AG09309 (cell line): ENCODE data around the gene CRABP2.

Experiments
- DNase-seq: peaks from one replicate; pipeline ENCODE4 v3.0.0-alpha.2; 2010; ENCODE audit warnings: low read depth
- H3K4me3 ChIP-seq: 2 replicates; pipeline ENCODE4 v1.5.1; 2011; ENCODE audit warnings: mild to moderate bottlenecking, low read depth, low read length, moderate library complexity; ENCODE audit not compliant: control insufficient read depth
- TF ChIP-seq, protein P1 (sequence below): IDR thresholded peaks from 2 replicates; pipeline ENCODE4 v1.5.1; 2011; ENCODE audit warnings: mild to moderate bottlenecking, low read depth, low read length, inconsistent platforms; ENCODE audit not compliant: insufficient read depth, control insufficient read depth; ENCODE audit errors: missing control alignments

Gene CRABP2

DNA sequence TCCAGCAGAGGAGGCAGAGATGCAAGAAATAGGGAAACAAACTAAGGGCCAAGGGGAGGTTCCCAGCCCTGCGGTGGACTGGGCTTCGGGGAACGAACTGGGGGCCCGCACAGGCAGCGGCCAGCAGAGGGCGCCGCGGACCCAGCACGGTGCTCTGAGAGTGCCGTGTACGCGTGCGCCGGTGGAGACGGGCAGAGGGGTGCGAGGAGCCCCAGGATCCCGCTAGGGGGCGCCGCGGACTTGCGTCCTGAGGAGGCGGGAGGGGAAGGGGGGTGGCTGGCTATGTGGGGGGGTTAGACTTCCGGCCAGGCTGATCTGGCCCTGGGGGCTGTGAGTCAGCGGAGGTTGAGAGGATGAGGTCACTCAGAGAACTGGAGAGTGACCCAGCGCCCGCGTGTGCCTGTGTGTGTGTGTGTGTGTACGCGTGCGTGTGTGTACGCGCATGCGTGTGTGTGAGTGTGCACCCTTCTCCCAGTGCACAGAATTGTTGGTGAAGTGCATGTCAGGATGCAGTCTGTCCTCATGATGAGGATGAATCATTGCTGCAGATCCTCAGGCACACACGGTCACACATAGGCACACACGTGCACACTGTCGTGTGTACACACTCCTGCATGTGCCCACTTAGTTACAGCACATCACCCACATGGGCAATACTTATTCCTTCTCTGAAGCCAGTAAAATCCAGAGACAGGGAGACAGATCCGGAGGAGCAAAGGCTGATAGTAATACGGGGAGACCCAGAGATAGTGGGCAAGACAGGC is 45.2 kb downstream of the CRABP2 start:
- TF ChIP-seq, protein P1, sequence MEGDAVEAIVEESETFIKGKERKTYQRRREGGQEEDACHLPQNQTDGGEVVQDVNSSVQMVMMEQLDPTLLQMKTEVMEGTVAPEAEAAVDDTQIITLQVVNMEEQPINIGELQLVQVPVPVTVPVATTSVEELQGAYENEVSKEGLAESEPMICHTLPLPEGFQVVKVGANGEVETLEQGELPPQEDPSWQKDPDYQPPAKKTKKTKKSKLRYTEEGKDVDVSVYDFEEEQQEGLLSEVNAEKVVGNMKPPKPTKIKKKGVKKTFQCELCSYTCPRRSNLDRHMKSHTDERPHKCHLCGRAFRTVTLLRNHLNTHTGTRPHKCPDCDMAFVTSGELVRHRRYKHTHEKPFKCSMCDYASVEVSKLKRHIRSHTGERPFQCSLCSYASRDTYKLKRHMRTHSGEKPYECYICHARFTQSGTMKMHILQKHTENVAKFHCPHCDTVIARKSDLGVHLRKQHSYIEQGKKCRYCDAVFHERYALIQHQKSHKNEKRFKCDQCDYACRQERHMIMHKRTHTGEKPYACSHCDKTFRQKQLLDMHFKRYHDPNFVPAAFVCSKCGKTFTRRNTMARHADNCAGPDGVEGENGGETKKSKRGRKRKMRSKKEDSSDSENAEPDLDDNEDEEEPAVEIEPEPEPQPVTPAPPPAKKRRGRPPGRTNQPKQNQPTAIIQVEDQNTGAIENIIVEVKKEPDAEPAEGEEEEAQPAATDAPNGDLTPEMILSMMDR = peak; percentile 99
- DNase-seq = peak; percentile 93
- H3K4me3 ChIP-seq = no peak overlapping the region

DNA sequence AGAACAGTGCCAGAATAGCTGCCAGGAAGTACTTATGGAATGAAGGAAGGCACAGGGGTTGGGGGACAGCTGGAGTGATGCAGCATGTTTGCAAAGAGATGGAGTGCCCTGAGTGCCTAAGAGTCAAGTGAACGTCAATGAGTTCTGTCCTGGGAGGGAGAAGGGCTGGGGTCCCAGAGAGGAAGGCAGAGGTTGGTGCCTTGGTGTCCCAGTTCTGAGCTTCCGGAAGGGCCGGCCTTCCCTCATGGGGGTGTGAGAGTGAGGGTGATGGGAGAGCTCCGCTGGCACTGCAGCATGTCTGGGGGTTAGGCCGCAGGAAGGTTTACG is 45.8 kb downstream of the CRABP2 start:
- TF ChIP-seq, protein P1 = no peak
- no peak for DNase-seq
- no peak overlapping the region for H3K4me3 ChIP-seq

DNA sequence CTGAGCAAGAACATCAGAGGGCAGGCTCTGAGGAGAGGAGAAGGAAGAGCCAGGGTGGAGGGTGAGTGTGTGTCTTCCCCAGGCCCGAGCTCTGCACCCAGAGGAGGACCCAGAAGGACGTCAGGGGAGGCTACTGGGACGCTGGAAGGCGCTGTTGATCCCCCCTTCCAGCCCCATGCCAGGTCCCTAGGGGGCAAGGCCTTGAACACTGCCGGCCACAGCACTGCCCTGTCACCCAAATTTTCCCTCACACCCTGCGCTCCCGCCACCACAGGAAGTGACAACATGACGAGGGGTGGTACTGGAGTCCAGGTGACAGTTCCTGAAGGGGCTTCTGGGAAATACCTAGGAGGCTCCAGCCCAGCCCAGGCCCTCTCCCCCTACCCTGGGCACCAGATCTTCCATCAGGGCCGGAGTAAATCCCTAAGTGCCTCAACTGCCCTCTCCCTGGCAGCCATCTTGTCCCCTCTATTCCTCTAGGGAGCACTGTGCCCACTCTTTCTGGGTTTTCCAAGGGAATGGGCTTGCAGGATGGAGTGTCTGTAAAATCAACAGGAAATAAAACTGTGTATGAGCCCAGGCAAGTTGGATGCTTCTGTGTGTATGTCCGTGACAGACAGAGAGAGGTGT is 46.3 kb downstream of the CRABP2 start:
- no peak overlapping the region for H3K4me3 ChIP-seq
- no peak for DNase-seq

DNA sequence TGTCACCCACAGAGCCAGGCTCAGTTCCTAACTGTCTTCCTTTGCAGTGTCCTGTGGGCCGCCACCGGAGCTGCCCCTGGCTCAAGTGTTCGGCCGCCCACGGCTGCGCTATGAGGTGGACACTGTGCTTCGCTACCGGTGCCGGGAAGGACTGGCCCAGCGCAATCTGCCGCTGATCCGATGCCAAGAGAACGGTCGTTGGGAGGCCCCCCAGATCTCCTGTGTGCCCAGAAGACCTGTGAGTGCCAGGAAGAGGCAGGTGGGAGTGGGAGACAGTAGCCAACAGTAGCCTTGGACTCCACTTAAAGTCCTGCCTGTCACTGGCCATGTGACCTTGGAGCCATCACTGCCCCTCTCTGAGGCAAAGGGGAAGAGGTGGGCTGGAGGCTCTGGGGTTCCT is 46.9 kb downstream of the CRABP2 start:
- TF ChIP-seq, protein P1 = no peak
- H3K4me3 ChIP-seq = no peak overlapping the region
- DNase-seq = no peak

More for the DNA sequence above, 46.3 kb downstream of the CRABP2 start:
- TF ChIP-seq, protein P1 = no peak

DNA sequence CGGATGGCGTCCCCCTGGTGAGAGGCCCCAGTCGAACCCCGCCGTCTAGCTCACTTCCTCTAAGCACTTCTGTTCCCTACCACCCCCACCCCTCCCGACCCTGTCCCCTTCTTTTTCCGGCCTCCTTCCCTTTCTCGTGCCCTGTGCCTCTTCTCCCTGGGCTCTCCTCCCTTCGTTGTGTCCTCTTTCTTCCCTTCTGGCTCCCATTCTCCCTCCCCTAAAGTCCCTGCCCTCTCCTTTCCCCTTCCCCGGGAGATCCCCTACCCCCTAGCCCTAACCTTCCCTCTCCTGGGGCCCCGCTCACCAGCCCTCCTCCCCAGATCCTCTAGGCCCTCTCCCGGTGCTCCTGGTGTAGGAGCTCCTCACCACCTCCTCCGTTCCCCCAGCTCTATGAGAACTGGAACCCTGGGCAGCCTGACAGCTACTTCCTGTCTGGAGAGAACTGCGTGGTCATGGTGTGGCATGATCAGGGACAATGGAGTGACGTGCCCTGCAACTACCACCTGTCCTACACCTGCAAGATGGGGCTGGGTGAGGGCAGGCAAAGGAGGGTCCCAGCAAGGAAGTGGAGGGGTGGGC is 47.6 kb downstream of the CRABP2 start:
- TF ChIP-seq, protein P1 = no peak
- no peak for DNase-seq
- H3K4me3 ChIP-seq = no peak overlapping the region

DNA sequence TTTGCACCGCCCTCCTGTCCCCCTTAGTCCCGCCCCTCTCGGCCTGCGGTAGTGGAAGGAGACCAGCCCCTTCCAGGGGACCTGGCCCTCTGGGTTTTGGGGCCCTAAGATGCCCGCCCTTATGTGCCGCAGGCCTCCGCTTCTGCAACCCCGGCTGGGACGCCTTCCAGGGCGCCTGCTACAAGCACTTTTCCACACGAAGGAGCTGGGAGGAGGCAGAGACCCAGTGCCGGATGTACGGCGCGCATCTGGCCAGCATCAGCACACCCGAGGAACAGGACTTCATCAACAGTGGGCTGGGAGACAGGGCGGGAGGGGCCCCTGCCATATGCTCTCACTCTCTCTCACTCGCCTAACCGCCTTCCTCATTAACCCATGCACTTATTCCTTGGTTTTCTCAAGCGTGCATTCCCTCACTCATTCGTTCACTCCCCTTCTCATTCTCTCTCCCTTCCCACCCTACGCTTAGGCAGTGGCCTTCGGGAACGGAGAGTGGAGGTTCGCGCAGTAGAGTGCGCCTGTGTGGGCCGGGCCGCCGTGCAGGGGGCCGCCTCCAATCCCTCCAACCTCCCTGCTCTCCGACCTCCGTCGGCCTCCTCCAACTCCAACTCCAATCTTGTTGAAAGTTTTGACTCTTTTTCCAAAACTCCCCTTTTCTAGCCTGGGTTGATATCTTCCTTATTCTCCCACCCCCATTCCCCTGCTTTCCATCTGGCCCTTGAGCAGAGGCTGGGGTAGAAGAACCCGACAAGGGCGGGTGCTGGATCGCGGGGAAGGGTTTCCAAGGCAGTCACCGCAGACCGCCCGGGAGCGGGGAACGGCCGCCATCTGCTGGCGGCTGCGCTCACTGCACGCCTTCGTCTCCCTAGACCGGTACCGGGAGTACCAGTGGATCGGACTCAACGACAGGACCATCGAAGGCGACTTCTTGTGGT is 48.3 kb downstream of the CRABP2 start:
- peak overlapping the region; percentile 29 for H3K4me3 ChIP-seq
- DNase-seq = no peak
- TF ChIP-seq, protein P1 = peak; percentile 97
